ENCODE results near the gene DAP. TPM values are rescaled to one million over a fixed set of nuclear protein-coding genes. Genes with fewer than 3 reads are reported as not detected.

Gene DAP
- total RNA-seq, 1 experiment from 2014 or later, result 47.2 TPM

DNA sequence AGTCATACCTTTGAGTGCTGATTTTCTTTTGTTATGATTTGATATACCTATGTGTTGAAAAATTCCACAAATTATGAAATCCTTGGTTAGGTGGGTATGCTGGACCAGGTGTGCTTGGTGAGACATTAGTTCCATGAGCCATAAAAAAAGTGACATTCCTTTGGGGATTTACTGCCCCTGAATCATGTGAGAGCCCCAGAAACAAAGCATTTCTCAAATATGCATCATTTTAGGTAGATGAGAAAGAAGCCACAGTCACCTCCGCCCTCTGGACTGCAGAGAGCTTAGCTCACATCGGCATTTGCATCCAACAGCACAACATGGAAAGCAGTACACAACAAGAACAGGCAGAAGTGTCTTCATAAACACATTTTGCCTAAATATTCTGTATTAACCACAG is 55.3 kb downstream of the DAP start:
- H2BK5ac ChIP-seq (ENCODE audit: insufficient read length, low read length), result no peak overlapping the region
- H3K9me3 Mint-ChIP-seq, result no peaks in the 10 kb centered on the region
- H3K56ac ChIP-seq (ENCODE audit: insufficient read length, low read depth, low read length), result no peak overlapping the region
- no peak overlapping the region for H4K5ac ChIP-seq (ENCODE audit: insufficient read length, low read depth, low read length)
- no peaks in the 10 kb centered on the region for H3K9me3 ChIP-seq (ENCODE audit: control insufficient read depth, low read depth, low read length)
- H4K8ac ChIP-seq (replicated peaks; ENCODE audit: insufficient read length, low read depth, low read length), result no peak overlapping the region
- H3K36me3 Mint-ChIP-seq (ENCODE audit: insufficient read depth in 1 of 3, low read depth in 3 of 3), result no peaks in the 10 kb centered on the region; a peak in 2 of 7 replicates
- no peaks in the 10 kb centered on the region for H3K23me2 ChIP-seq (ENCODE audit: insufficient read length, low read depth, low read length, poor library complexity, severe bottlenecking)
- H3K27me3 Mint-ChIP-seq (ENCODE audit: low read depth), result no peaks in the 10 kb centered on the region
- no peaks in the 10 kb centered on the region for H3K79me2 ChIP-seq (ENCODE audit: insufficient read depth, low read length)
- H3K4me1 Mint-ChIP-seq, result peaks cover 32 to 41% of the 10 kb centered on the region in 2 experiments
- no peak overlapping the region for H3K4me2 ChIP-seq (ENCODE audit: insufficient read depth, insufficient read length, low read length)
- no peaks in the 10 kb centered on the region for H3K27me3 ChIP-seq (ENCODE audit: insufficient read depth, low read length)
- H4K20me1 ChIP-seq (ENCODE audit: control insufficient read depth, insufficient read depth, insufficient read length), result no peaks in the 10 kb centered on the region
- H3K4me3 Mint-ChIP-seq, result no peak overlapping the region
- no peak overlapping the region for H3K23ac ChIP-seq (ENCODE audit: insufficient read length, low read depth, low read length)
- peaks cover 15% of the 10 kb centered on the region for H3K4me1 ChIP-seq (ENCODE audit: insufficient read depth, low read length)
- no peaks in the 10 kb centered on the region for H3K79me1 ChIP-seq (ENCODE audit: insufficient read depth, low read depth, low read length, poor library complexity, severe bottlenecking)
- peak overlapping the region in 2 of 3 experiments; percentile 25 to 49; a peak in 2 of 7 replicates for H3K27ac Mint-ChIP-seq
- H3K14ac ChIP-seq (ENCODE audit: insufficient read depth, low read length), result no peak overlapping the region
- TF ChIP-seq, protein P1, sequence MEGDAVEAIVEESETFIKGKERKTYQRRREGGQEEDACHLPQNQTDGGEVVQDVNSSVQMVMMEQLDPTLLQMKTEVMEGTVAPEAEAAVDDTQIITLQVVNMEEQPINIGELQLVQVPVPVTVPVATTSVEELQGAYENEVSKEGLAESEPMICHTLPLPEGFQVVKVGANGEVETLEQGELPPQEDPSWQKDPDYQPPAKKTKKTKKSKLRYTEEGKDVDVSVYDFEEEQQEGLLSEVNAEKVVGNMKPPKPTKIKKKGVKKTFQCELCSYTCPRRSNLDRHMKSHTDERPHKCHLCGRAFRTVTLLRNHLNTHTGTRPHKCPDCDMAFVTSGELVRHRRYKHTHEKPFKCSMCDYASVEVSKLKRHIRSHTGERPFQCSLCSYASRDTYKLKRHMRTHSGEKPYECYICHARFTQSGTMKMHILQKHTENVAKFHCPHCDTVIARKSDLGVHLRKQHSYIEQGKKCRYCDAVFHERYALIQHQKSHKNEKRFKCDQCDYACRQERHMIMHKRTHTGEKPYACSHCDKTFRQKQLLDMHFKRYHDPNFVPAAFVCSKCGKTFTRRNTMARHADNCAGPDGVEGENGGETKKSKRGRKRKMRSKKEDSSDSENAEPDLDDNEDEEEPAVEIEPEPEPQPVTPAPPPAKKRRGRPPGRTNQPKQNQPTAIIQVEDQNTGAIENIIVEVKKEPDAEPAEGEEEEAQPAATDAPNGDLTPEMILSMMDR (conservative IDR thresholded peaks at IDR 0.05), result no peak
- no peak overlapping the region for H2BK15ac ChIP-seq (ENCODE audit: low read depth, low read length)
- WGBS (ENCODE audit: extremely low coverage, insufficient read length, low lambda C conversion rate), result no CpG with 5 or more reads among the region's 2 CpGs
- H3K27ac ChIP-seq (ENCODE audit: insufficient read length, low read depth, low read length), result no peak overlapping the region
- no peak overlapping the region for H3K4ac ChIP-seq (ENCODE audit: low read depth, low read length)
- H3K18ac ChIP-seq (ENCODE audit: insufficient read length, low read depth, low read length), result no peak overlapping the region
- no peak overlapping the region for H3T11ph ChIP-seq (ENCODE audit: low read length)
- H2BK20ac ChIP-seq (ENCODE audit: low read depth, low read length, poor library complexity, severe bottlenecking), result no peak overlapping the region
- H4K91ac ChIP-seq (ENCODE audit: insufficient read length, low read depth, low read length), result no peak overlapping the region
- no peak overlapping the region for H2BK120ac ChIP-seq (ENCODE audit: low read depth, low read length, poor library complexity, severe bottlenecking)
- no peak overlapping the region for H2BK12ac ChIP-seq (ENCODE audit: insufficient read length, low read depth, low read length)
- DNase-seq, result no peak
- H2AK5ac ChIP-seq (ENCODE audit: insufficient read length, low read length), result no peak overlapping the region
- H3K9ac ChIP-seq (ENCODE audit: extremely low read depth, insufficient read length, low read length), result no peak overlapping the region
- no peak overlapping the region for H2AFZ ChIP-seq (ENCODE audit: low read length)

Data from H9 (cell line).